SK-N-MC (cell line): ENCODE results near the gene PEF1.

Source experiments
- EZH2 ChIP-seq: fragments of 200-600 bp; sonication (generic); IDR thresholded peaks from one replicate; pipeline ENCODE4 v1.6.1; 2017; ENCODE audit warnings: antibody characterized with exemption
- POLR2AphosphoS5 ChIP-seq: IDR thresholded peaks from 2 replicates; pipeline ENCODE4 v1.6.1; 2012; ENCODE audit warnings: mild to moderate bottlenecking, low read depth, low read length, borderline replicate concordance

GRCh38 chr1:31655756-31656155, 11.1 kb upstream of the PEF1 start:
- TF ChIP-seq POLR2AphosphoS5 (no peak), EZH2 (no peak)
